ENCODE data around the gene KAT2B.

- no peak for TF ChIP-seq POLR2A (IDR thresholded peaks at IDR 0.05)
- TF ChIP-seq CTCF (IDR thresholded peaks at IDR 0.05), result no peak
Observed at GRCh38 chr3:20173844-20174410, 133.7 kb downstream of the KAT2B start.
